OCI-M2 (cell line): ENCODE data around the gene PTPA.
"Not testable (repeated sequence)": the region's sequence is repeated elsewhere in the genome, so short reads cannot be mapped to it uniquely, and the experiment has no call there.

Experiments
- DNase-seq: peaks from one replicate; lab custom pipeline; 2025; ENCODE audit not compliant: unreplicated experiment; lab: John Stamatoyannopoulos, UW

PTPA gene

GRCh38 chr9:129108805-129109536, 2.2 kb upstream of the PTPA start:
- no peak for DNase-seq

GRCh38 chr9:129109537-129109903, 1.7 kb upstream of the PTPA start:
- no peak for DNase-seq

- DNase-seq, result peak; percentile 5
Observed at GRCh38 chr9:129109952-129110739, 1.1 kb upstream of the PTPA start.

GRCh38 chr9:129111528-129112151, 425 bp downstream of the PTPA start:
- no peak for DNase-seq

- not testable (repeated sequence) for DNase-seq
Observed at GRCh38 chr9:129112526-129112925, 1.3 kb downstream of the PTPA start.

GRCh38 chr9:129113645-129114304, 2.6 kb downstream of the PTPA start:
- DNase-seq, result no peak

GRCh38 chr9:129118799-129119198, 7.6 kb downstream of the PTPA start:
- no peak for DNase-seq

GRCh38 chr9:129121483-129121882, 10.3 kb downstream of the PTPA start:
- no peak for DNase-seq

GRCh38 chr9:129122133-129122532, 10.9 kb downstream of the PTPA start:
- DNase-seq, result no peak

- DNase-seq, result not testable (repeated sequence)
Observed at GRCh38 chr9:129122976-129123375, 11.8 kb downstream of the PTPA start.

- DNase-seq, result no peak
Observed at GRCh38 chr9:129124506-129125069, 13.4 kb downstream of the PTPA start.

- DNase-seq, result no peak
Observed at GRCh38 chr9:129125478-129125877, 14.3 kb downstream of the PTPA start.

GRCh38 chr9:129126749-129127618, 15.8 kb downstream of the PTPA start:
- no peak for DNase-seq

- no peak for DNase-seq
Observed at GRCh38 chr9:129128689-129129088, 17.5 kb downstream of the PTPA start.

- DNase-seq, result not testable (repeated sequence)
Observed at GRCh38 chr9:129130271-129130670, 19.1 kb downstream of the PTPA start.

GRCh38 chr9:129130791-129131190, 19.6 kb downstream of the PTPA start:
- DNase-seq, result no peak

GRCh38 chr9:129131300-129132145, 20.3 kb downstream of the PTPA start:
- DNase-seq, result no peak

- no peak for DNase-seq
Observed at GRCh38 chr9:129133082-129133481, 21.9 kb downstream of the PTPA start.

GRCh38 chr9:129135476-129135875, 24.3 kb downstream of the PTPA start:
- DNase-seq, result no peak
